ENCODE data around the gene TSSK6.

TSSK6 gene

GRCh38 chr19:19515642-19516519 lies 533 bp upstream of the TSSK6 start, which contains the start of gene NDUFA13:
Gene NDUFA13, plus strand, starts transcription at chr19:19516225. Its CDS starts 14 bp downstream, at chr19:19516239.
- H3K4me3 ChIP-seq (ENCODE audit: low read depth, low read length): peak within 1 kb of the TSS; percentile 97
- no peaks in the 10 kb centered on the region for H3K36me3 ChIP-seq (ENCODE audit: insufficient read depth, low read length)
- peaks cover 31% of the 10 kb centered on the region for H3K79me2 ChIP-seq (ENCODE audit: control insufficient read depth, insufficient read depth, low read length, unreplicated experiment)
- H3K4me1 ChIP-seq (ENCODE audit: control insufficient read depth, insufficient read depth, low read length, unreplicated experiment): peaks cover 5% of the 10 kb centered on the region
- peak within 1 kb of the TSS; percentile 85 for H2AFZ ChIP-seq (ENCODE audit: low read length, unreplicated experiment)
- H3K27ac ChIP-seq (ENCODE audit: low read depth, low read length): peak within 1 kb of the TSS; percentile 47
- H3K27me3 ChIP-seq (ENCODE audit: insufficient read depth, low read length): no peaks in the 10 kb centered on the region

GRCh38 chr19:19514215-19514657 lies 1.1 kb downstream of the TSSK6 start:
- Histone ChIP-seq H3K79me2 (ENCODE audit: control insufficient read depth, insufficient read depth, low read length, unreplicated experiment) (peaks cover 20% of the 10 kb centered on the region), H2AFZ (ENCODE audit: low read length, unreplicated experiment) (no peak overlapping the region), H3K27ac (ENCODE audit: low read depth, low read length) (no peak overlapping the region), H3K4me3 (ENCODE audit: low read depth, low read length) (no peak overlapping the region), H3K36me3 (ENCODE audit: insufficient read depth, low read length) (no peaks in the 10 kb centered on the region), H3K27me3 (ENCODE audit: insufficient read depth, low read length) (no peaks in the 10 kb centered on the region), H3K4me1 (ENCODE audit: control insufficient read depth, insufficient read depth, low read length, unreplicated experiment) (peaks cover 5% of the 10 kb centered on the region)

DNA sequence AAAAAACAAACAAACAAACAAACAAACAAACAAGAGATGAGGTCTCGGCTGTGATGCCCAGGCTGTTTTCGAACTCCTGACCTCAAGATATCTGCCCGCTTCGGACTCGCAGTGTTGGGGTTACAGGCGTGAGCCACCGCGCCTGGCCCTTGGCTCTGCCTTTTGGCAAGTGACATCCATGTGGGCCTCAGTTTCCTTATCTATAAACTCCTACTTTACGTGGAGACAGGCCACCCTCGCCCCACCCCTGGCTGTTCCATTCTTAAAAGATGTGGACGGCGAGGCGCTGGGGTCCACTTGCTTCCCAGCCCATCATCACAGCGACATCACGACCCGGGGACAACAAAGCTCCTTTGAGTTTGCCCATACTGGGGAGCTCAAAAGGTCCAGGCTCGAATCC lies 1.7 kb downstream of the TSSK6 start:
- H3K4me3 ChIP-seq (ENCODE audit: low read depth, low read length): no peak overlapping the region
- no peaks in the 10 kb centered on the region for H3K27me3 ChIP-seq (ENCODE audit: insufficient read depth, low read length)
- no peak overlapping the region for H2AFZ ChIP-seq (ENCODE audit: low read length, unreplicated experiment)
- peaks cover 19% of the 10 kb centered on the region for H3K79me2 ChIP-seq (ENCODE audit: control insufficient read depth, insufficient read depth, low read length, unreplicated experiment)
- no peaks in the 10 kb centered on the region for H3K36me3 ChIP-seq (ENCODE audit: insufficient read depth, low read length)
- H3K4me1 ChIP-seq (ENCODE audit: control insufficient read depth, insufficient read depth, low read length, unreplicated experiment): peaks cover 5% of the 10 kb centered on the region
- no peak overlapping the region for H3K27ac ChIP-seq (ENCODE audit: low read depth, low read length)

DNA sequence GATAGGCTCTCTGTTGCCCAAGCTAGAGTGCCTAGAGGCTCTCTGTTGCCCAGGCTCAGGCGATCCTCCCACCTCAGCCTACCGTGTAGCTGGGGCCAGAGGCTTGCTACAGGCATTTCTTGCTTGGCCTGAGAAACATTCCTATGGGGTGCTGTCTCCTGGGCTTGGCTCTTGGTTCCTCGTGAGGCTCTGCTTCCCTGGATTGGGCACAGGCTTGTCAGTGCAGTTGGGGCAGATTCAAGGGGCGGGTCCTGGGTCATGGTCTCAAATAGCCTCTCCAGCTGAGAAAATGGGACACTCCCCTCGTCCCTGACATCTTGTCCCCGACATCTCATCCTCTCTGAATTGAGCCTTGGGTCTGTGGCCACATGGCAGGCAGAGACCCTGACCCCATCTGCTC lies 4.9 kb downstream of the TSSK6 start:
- Histone ChIP-seq H3K27ac (ENCODE audit: low read depth, low read length) (no peak overlapping the region), H3K27me3 (ENCODE audit: insufficient read depth, low read length) (no peaks in the 10 kb centered on the region), H3K4me1 (ENCODE audit: control insufficient read depth, insufficient read depth, low read length, unreplicated experiment) (no peaks in the 10 kb centered on the region), H3K36me3 (ENCODE audit: insufficient read depth, low read length) (no peaks in the 10 kb centered on the region), H3K4me3 (ENCODE audit: low read depth, low read length) (no peak overlapping the region), H3K79me2 (ENCODE audit: control insufficient read depth, insufficient read depth, low read length, unreplicated experiment) (no peaks in the 10 kb centered on the region), H2AFZ (ENCODE audit: low read length, unreplicated experiment) (no peak overlapping the region)

DNA sequence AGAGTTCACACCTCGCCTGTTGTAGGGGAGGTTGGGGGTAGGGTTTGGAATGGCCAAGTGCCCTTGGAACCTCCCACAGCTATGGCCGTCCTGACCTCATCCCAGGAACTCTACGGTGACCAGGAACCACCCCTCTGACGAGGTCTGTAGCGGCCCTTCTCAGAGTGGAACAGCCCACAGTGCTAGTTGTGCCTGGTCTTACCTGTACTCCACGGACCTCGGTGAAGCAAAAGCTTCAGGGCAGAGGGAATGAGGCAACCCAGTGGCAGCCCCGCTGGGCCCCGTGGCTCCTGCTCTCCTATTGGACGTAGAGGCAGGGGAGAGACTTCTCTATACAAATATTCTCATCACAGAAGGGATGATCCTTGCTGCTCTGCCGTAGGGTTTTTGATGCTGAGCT lies 7.1 kb downstream of the TSSK6 start:
- Histone ChIP-seq H2AFZ (ENCODE audit: low read length, unreplicated experiment) (no peak overlapping the region), H3K36me3 (ENCODE audit: insufficient read depth, low read length) (no peaks in the 10 kb centered on the region), H3K27ac (ENCODE audit: low read depth, low read length) (no peak overlapping the region), H3K27me3 (ENCODE audit: insufficient read depth, low read length) (no peaks in the 10 kb centered on the region), H3K4me3 (ENCODE audit: low read depth, low read length) (no peak overlapping the region), H3K79me2 (ENCODE audit: control insufficient read depth, insufficient read depth, low read length, unreplicated experiment) (no peaks in the 10 kb centered on the region), H3K4me1 (ENCODE audit: control insufficient read depth, insufficient read depth, low read length, unreplicated experiment) (no peaks in the 10 kb centered on the region)

- no peak overlapping the region for H3K4me3 ChIP-seq (ENCODE audit: low read depth, low read length)
- H3K4me1 ChIP-seq (ENCODE audit: control insufficient read depth, insufficient read depth, low read length, unreplicated experiment): no peaks in the 10 kb centered on the region
- H3K27ac ChIP-seq (ENCODE audit: low read depth, low read length): no peak overlapping the region
- no peak overlapping the region for H2AFZ ChIP-seq (ENCODE audit: low read length, unreplicated experiment)
- H3K27me3 ChIP-seq (ENCODE audit: insufficient read depth, low read length): no peaks in the 10 kb centered on the region
- H3K79me2 ChIP-seq (ENCODE audit: control insufficient read depth, insufficient read depth, low read length, unreplicated experiment): no peaks in the 10 kb centered on the region
- no peaks in the 10 kb centered on the region for H3K36me3 ChIP-seq (ENCODE audit: insufficient read depth, low read length)
Measured at GRCh38 chr19:19507354-19507753, 8.0 kb downstream of the TSSK6 start.

- Histone ChIP-seq H3K4me1 (ENCODE audit: control insufficient read depth, insufficient read depth, low read length, unreplicated experiment) (no peaks in the 10 kb centered on the region), H3K79me2 (ENCODE audit: control insufficient read depth, insufficient read depth, low read length, unreplicated experiment) (no peaks in the 10 kb centered on the region), H2AFZ (ENCODE audit: low read length, unreplicated experiment) (no peak overlapping the region), H3K36me3 (ENCODE audit: insufficient read depth, low read length) (no peaks in the 10 kb centered on the region), H3K27me3 (ENCODE audit: insufficient read depth, low read length) (no peaks in the 10 kb centered on the region), H3K27ac (ENCODE audit: low read depth, low read length) (no peak overlapping the region), H3K4me3 (ENCODE audit: low read depth, low read length) (no peak overlapping the region)
Measured at GRCh38 chr19:19506592-19506991, 8.8 kb downstream of the TSSK6 start.

DNA sequence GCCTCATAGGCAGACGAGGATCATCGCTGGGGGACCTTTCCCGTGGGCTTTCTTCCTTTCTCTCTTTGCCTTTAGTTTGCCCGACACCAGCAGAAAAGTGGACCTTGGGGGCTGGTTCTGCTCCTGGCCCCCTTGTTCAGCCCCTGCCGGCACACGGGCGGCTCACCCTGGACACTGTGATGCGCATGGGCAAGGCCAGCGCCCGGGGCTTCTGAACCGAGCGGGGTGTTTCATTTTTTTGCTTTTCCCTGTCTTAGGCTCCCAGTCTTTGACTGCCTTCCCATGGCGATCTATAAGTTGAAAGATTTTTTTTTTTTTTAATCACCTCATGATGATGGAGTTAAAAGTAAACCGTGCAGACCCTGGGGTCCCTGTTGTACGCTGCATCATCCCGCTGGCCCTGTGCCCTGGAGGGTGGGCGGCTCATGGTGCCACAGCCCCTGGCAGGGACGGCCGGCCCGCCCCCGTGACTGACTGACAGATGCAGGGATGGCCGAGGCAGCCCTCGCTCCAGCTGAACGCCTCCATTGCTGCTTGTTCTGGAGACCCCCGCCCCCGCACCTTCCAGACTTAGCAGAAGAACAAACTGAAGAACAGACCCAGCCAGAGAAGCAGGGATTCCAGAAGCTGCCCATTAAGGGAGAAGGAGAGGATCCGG lies 9.6 kb downstream of the TSSK6 start:
- Histone ChIP-seq H3K4me1 (ENCODE audit: control insufficient read depth, insufficient read depth, low read length, unreplicated experiment) (no peaks in the 10 kb centered on the region), H3K27ac (ENCODE audit: low read depth, low read length) (no peak overlapping the region), H3K4me3 (ENCODE audit: low read depth, low read length) (no peak overlapping the region), H3K27me3 (ENCODE audit: insufficient read depth, low read length) (no peaks in the 10 kb centered on the region), H3K79me2 (ENCODE audit: control insufficient read depth, insufficient read depth, low read length, unreplicated experiment) (no peaks in the 10 kb centered on the region), H2AFZ (ENCODE audit: low read length, unreplicated experiment) (no peak overlapping the region), H3K36me3 (ENCODE audit: insufficient read depth, low read length) (no peaks in the 10 kb centered on the region)

GRCh38 chr19:19504754-19505668 lies 10.3 kb downstream of the TSSK6 start:
- no peak overlapping the region for H2AFZ ChIP-seq (ENCODE audit: low read length, unreplicated experiment)
- H3K27me3 ChIP-seq (ENCODE audit: insufficient read depth, low read length): no peaks in the 10 kb centered on the region
- H3K79me2 ChIP-seq (ENCODE audit: control insufficient read depth, insufficient read depth, low read length, unreplicated experiment): no peaks in the 10 kb centered on the region
- H3K4me3 ChIP-seq (ENCODE audit: low read depth, low read length): no peak overlapping the region
- no peaks in the 10 kb centered on the region for H3K4me1 ChIP-seq (ENCODE audit: control insufficient read depth, insufficient read depth, low read length, unreplicated experiment)
- H3K36me3 ChIP-seq (ENCODE audit: insufficient read depth, low read length): no peaks in the 10 kb centered on the region
- no peak overlapping the region for H3K27ac ChIP-seq (ENCODE audit: low read depth, low read length)

- Histone ChIP-seq H3K4me1 (ENCODE audit: control insufficient read depth, insufficient read depth, low read length, unreplicated experiment) (no peaks in the 10 kb centered on the region), H3K27ac (ENCODE audit: low read depth, low read length) (no peak overlapping the region), H3K27me3 (ENCODE audit: insufficient read depth, low read length) (no peaks in the 10 kb centered on the region), H2AFZ (ENCODE audit: low read length, unreplicated experiment) (no peak overlapping the region), H3K79me2 (ENCODE audit: control insufficient read depth, insufficient read depth, low read length, unreplicated experiment) (no peaks in the 10 kb centered on the region), H3K4me3 (ENCODE audit: low read depth, low read length) (no peak overlapping the region), H3K36me3 (ENCODE audit: insufficient read depth, low read length) (no peaks in the 10 kb centered on the region)
Measured at GRCh38 chr19:19502808-19503602, 12.3 kb downstream of the TSSK6 start.

Data from ACC112 (cell line).